SU-DHL-6 (cell line): ENCODE results near the gene NEGR1.

ENCODE experiments used
- CTCF ChIP-seq: fragments of 200-600 bp; sonication (generic); IDR thresholded peaks from one replicate; pipeline ENCODE4 v1.5.1; 2017; ENCODE audit warnings: antibody characterized with exemption, mild to moderate bottlenecking, low read length, moderate library complexity; ENCODE audit not compliant: insufficient read depth, poor library complexity, severe bottlenecking
- EZH2phosphoT487 ChIP-seq: fragments of 200-600 bp; sonication (generic), shearing (Covaris generic); conservative IDR thresholded peaks from 2 replicates; pipeline ENCODE4 v1.6.1; 2018; ENCODE audit warnings: mild to moderate bottlenecking, antibody characterized with exemption, low read length, moderate library complexity, mixed read lengths

- TF ChIP-seq CTCF, result no peak
- no peak for TF ChIP-seq EZH2phosphoT487
These were observed 788.2 kb downstream of the NEGR1 start for GRCh38 chr1:71494163-71494562.
